IMR-90 (cell line): ENCODE results near the gene ST3GAL3. TPM values are rescaled to one million over a fixed set of nuclear protein-coding genes. Genes with fewer than 3 reads are reported as not detected.

ENCODE experiments used
- ATAC-seq: fragments of 200-7000 bp; cut with Tn5 transposase; 2 replicates; pipeline ENCODE4 v1.9.1; 2020; ENCODE audit warnings: low read depth, mild to moderate bottlenecking, moderate library complexity
- BruUV-seq: library from RNA; stranded (reverse); fragments of 400-500 nt; replicated peaks from 2 replicates; lab custom pipeline; 2021; lab: Mats Ljungman, UMichigan
- CTCF ChIA-PET: fragments of 300-600 bp; formaldehyde crosslinking; extraction: SDS; loops from one replicate; lab custom pipeline; 2021; ENCODE audit warnings: antibody characterized with exemption; lab: Yijun Ruan, JAX
- POLR2A ChIA-PET: fragments of 300-600 bp; sonication (Branson Sonifier 250); formaldehyde crosslinking; loops from one replicate; lab custom pipeline; 2022; ENCODE audit warnings: antibody characterized with exemption; ENCODE audit not compliant: unreplicated experiment; lab: Charles Lee
- DNase-seq: peaks from one replicate; pipeline ENCODE4 v3.0.0; 2013
- H2AFZ ChIP-seq: replicated peaks from 2 replicates; pipeline ENCODE3; 2013; ENCODE audit warnings: low read length, mild to moderate bottlenecking; ENCODE audit not compliant: poor library complexity
- H2AK5ac ChIP-seq: 2 replicates; pipeline ENCODE4 v1.6.1; 2013; ENCODE audit warnings: low read depth, low read length, inconsistent platforms
- H2AK9ac ChIP-seq: replicated peaks from 2 replicates; pipeline ENCODE3; 2013; ENCODE audit warnings: mild to moderate bottlenecking, low read depth, low read length, moderate library complexity; ENCODE audit not compliant: poor library complexity
- H2BK120ac ChIP-seq: 2 replicates; pipeline ENCODE4 v1.6.1; 2013; ENCODE audit warnings: low read depth, low read length, inconsistent platforms
- H2BK15ac ChIP-seq: 3 replicates; pipeline ENCODE4 v1.6.1; 2013; ENCODE audit warnings: low read depth, low read length, inconsistent platforms
- H2BK20ac ChIP-seq: 2 replicates; pipeline ENCODE4 v1.6.1; 2013; ENCODE audit warnings: low read depth, mild to moderate bottlenecking, inconsistent platforms, low read length, moderate library complexity
- H2BK5ac ChIP-seq: 2 replicates; pipeline ENCODE4 v1.6.1; 2013; ENCODE audit warnings: mild to moderate bottlenecking, low read depth, low read length, inconsistent platforms; ENCODE audit not compliant: poor library complexity, severe bottlenecking
- H3K14ac ChIP-seq: replicated peaks from 2 replicates; pipeline ENCODE4 v1.6.1; 2013; ENCODE audit warnings: low read depth, low read length, inconsistent platforms
- H3K18ac ChIP-seq: 2 replicates; pipeline ENCODE4 v1.6.1; 2013; ENCODE audit warnings: low read depth, low read length, control low read depth
- H3K23ac ChIP-seq: 2 replicates; pipeline ENCODE4 v1.6.1; 2013; ENCODE audit warnings: low read depth, low read length, inconsistent platforms
- H3K27ac ChIP-seq: 2 replicates; pipeline ENCODE4 v1.5.1; 2013; ENCODE audit warnings: mild to moderate bottlenecking, control low read depth, low read length; ENCODE audit not compliant: insufficient read depth
- H3K27me3 ChIP-seq: 2 replicates; pipeline ENCODE4 v1.6.1; 2013; ENCODE audit warnings: low read length; ENCODE audit not compliant: control insufficient read depth, insufficient read depth
- H3K36me3 ChIP-seq: 2 replicates; pipeline ENCODE4 v1.6.1; 2013; ENCODE audit warnings: low read length, mixed read lengths; ENCODE audit not compliant: control insufficient read depth, insufficient read depth
- H3K4ac ChIP-seq: 2 replicates; pipeline ENCODE4 v1.6.1; 2013; ENCODE audit warnings: low read depth, low read length, inconsistent platforms
- H3K4me1 ChIP-seq: 2 replicates; pipeline ENCODE4 v1.6.1; 2013; ENCODE audit warnings: low read length, mixed read lengths; ENCODE audit not compliant: control insufficient read depth, insufficient read depth
- H3K4me2 ChIP-seq: 2 replicates; pipeline ENCODE4 v1.6.1; 2013; ENCODE audit warnings: low read depth, mild to moderate bottlenecking, control low read depth, low read length, moderate library complexity
- H3K4me3 ChIP-seq: 2 replicates; pipeline ENCODE4 v1.5.1; 2013; ENCODE audit warnings: low read depth, mild to moderate bottlenecking, control low read depth, low read length, moderate library complexity; ENCODE audit not compliant: insufficient read depth
- H3K56ac ChIP-seq: 2 replicates; pipeline ENCODE4 v1.6.1; 2013; ENCODE audit warnings: low read length, inconsistent platforms; ENCODE audit not compliant: insufficient read depth; ENCODE audit errors: extremely low read depth
- H3K79me1 ChIP-seq, 2 experiments: 2 replicates each; pipeline ENCODE4 v1.6.1; 2013; ENCODE audit warnings: low read length in 2 of 2, inconsistent platforms in 1 of 2, low read depth in 1 of 2
- H3K9ac ChIP-seq: 2 replicates; pipeline ENCODE4 v1.6.1; 2013; ENCODE audit warnings: low read depth, low read length, control low read depth
- H3K9me1 ChIP-seq: 2 replicates; pipeline ENCODE4 v1.6.1; 2013; ENCODE audit warnings: low read length, inconsistent platforms; ENCODE audit not compliant: insufficient read depth
- H3K9me3 ChIP-seq: 2 replicates; pipeline ENCODE4 v1.6.1; 2013; ENCODE audit warnings: low read length; ENCODE audit not compliant: control insufficient read depth, insufficient read depth
- H4K20me1 ChIP-seq: 2 replicates; pipeline ENCODE4 v1.6.1; 2013; ENCODE audit warnings: low read length, inconsistent platforms; ENCODE audit not compliant: insufficient read depth
- H4K5ac ChIP-seq: 2 replicates; pipeline ENCODE4 v1.6.1; 2013; ENCODE audit warnings: mild to moderate bottlenecking, low read depth, low read length, control low read depth
- H4K8ac ChIP-seq, 2 experiments: 2 replicates each; pipeline ENCODE4 v1.6.1; 2013; ENCODE audit warnings: low read depth in 2 of 2, low read length in 2 of 2, control low read depth in 1 of 2, inconsistent platforms in 1 of 2
- H4K91ac ChIP-seq: 2 replicates; pipeline ENCODE4 v1.6.1; 2013; ENCODE audit warnings: low read depth, low read length, inconsistent platforms; ENCODE audit not compliant: insufficient read depth
- CEBPB ChIP-seq: IDR thresholded peaks from 2 replicates; pipeline ENCODE4 v1.6.1; 2012; ENCODE audit warnings: low read depth, low read length, improper control_type of control experiment
- CHD1 ChIP-seq: IDR thresholded peaks from 2 replicates; pipeline ENCODE4 v1.6.1; 2012; ENCODE audit warnings: low read depth, low read length, improper control_type of control experiment
- FOS ChIP-seq: fragments of 150-350 bp; IDR thresholded peaks from 2 replicates; pipeline ENCODE4 v1.6.1; 2016; ENCODE audit warnings: low read depth, low read length
- MAFK ChIP-seq: IDR thresholded peaks from 2 replicates; pipeline ENCODE4 v1.6.1; 2012; ENCODE audit warnings: low read depth, low read length, improper control_type of control experiment
- MAZ ChIP-seq: IDR thresholded peaks from 2 replicates; pipeline ENCODE4 v1.6.1; 2012; ENCODE audit warnings: low read depth, mild to moderate bottlenecking, low read length, improper control_type of control experiment, moderate library complexity, borderline replicate concordance
- MXI1 ChIP-seq: IDR thresholded peaks from 2 replicates; pipeline ENCODE4 v1.6.1; 2012; ENCODE audit warnings: low read depth, mild to moderate bottlenecking, low read length, moderate library complexity, borderline replicate concordance
- NFE2L2 ChIP-seq: fragments of 150-350 bp; IDR thresholded peaks from 2 replicates; pipeline ENCODE4 v1.6.1; 2016; ENCODE audit warnings: low read depth, mild to moderate bottlenecking, low read length
- POLR2A ChIP-seq: IDR thresholded peaks from 2 replicates; pipeline ENCODE4 v1.6.1; 2012; ENCODE audit warnings: mild to moderate bottlenecking, low read depth, low read length
- RAD21 ChIP-seq: IDR thresholded peaks from 2 replicates; pipeline ENCODE4 v1.6.1; 2012; ENCODE audit warnings: low read length, improper control_type of control experiment
- RCOR1 ChIP-seq: IDR thresholded peaks from 2 replicates; pipeline ENCODE4 v1.6.1; 2012; ENCODE audit warnings: mild to moderate bottlenecking, low read length, improper control_type of control experiment; ENCODE audit not compliant: insufficient replicate concordance
- RFX5 ChIP-seq: IDR thresholded peaks from 2 replicates; pipeline ENCODE4 v1.8.0; 2012; ENCODE audit warnings: low read depth, mild to moderate bottlenecking, low read length, moderate library complexity
- WGBS, 2 experiments: methylation state at CpG; one replicate each; pipeline versions ENCODE4 v1.1.5 to v1.1.7; 2013; ENCODE audit warnings: missing lambda C conversion rate in 2 of 2; ENCODE audit not compliant: insufficient read length in 1 of 2; ENCODE audit errors: extremely low coverage in 2 of 2; 5-methylcytosine and 5-hydroxymethylcytosine counted together
- dilution Hi-C: fragments of 300-500 bp; cut with HindIII; formaldehyde crosslinking; loops from one replicate; pipeline ENCODE4 v1.14.3; 2018; ENCODE audit warnings: low sequenced_read_pairs; ENCODE audit not compliant: unreplicated experiment
- in situ Hi-C: fragments of 300-500 bp; cut with MboI; formaldehyde crosslinking; loops from 3 replicates; pipeline ENCODE4 v1.14.3; 2019; ENCODE audit warnings: low sequenced_read_pairs, inconsistent platforms, mixed read lengths
- intact Hi-C: fragments of 100-400 bp; cut with micrococcal nuclease; formaldehyde crosslinking; loops from 2 replicates; pipeline ENCODE4 v1.10.0; 2022
- polyA plus RNA-seq, 3 experiments: library from polyadenylated mRNA; depleted of rRNA; stranded (reverse); fragments of >200 nt; gene quantifications; 2 replicates each; pipeline ENCODE4 v1.2.3, GENCODE V29; 2012; ENCODE audit warnings: low replicate concordance in 1 of 3
- total RNA-seq: library from RNA; depleted of rRNA; stranded (reverse); fragments of >200 nt; gene quantifications from 2 replicates; pipeline ENCODE4 v1.2.3, GENCODE V29; 2012
- TF ChIP-seq, protein P1 (sequence below): conservative IDR thresholded peaks from 2 replicates; pipeline ENCODE4 v1.5.1; 2012; ENCODE audit warnings: mild to moderate bottlenecking, low read depth, low read length, improper control_type of control experiment
- TF ChIP-seq, protein P2 (sequence below): fragments of 150-350 bp; IDR thresholded peaks from 2 replicates; pipeline ENCODE4 v1.6.1; 2017; ENCODE audit warnings: mild to moderate bottlenecking, antibody characterized with exemption, low read length, low read depth

Gene ST3GAL3
- total and polyA plus RNA-seq, 2 of the 4 experiments (the other 2 are of a cell fraction), result 12.0 to 14.8 TPM

DNA sequence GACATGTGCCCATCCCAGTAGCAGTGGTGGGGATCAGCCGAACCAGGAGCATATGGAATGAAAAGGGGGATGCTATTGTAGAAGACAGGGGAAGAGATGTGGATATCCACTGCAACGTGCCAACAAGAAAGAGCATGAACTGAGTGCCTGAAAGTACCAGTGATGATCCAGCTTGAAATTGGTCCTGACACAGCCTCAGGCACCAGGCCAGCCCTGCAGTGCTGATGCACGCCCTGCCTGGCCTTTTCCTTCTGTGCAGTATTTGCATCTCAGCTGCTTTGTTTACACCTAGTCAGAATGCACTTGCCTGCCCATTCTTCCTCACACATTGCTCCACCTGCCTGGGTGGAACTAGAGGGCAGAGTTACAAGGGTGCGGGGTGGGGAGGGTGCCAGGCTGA is 176.0 kb downstream of the ST3GAL3 start:
- H3K4me2 ChIP-seq, result no peak overlapping the region
- no peaks in the 10 kb centered on the region for H3K9me3 ChIP-seq
- H3K18ac ChIP-seq, result no peak overlapping the region
- H4K8ac ChIP-seq, result no peak overlapping the region
- H3K56ac ChIP-seq, result no peak overlapping the region
- no peak overlapping the region for H4K5ac ChIP-seq
- H4K91ac ChIP-seq, result no peak overlapping the region
- H3K36me3 ChIP-seq, result peaks cover 3% of the 10 kb centered on the region
- H3K14ac ChIP-seq, result no peak overlapping the region
- in situ Hi-C loops (no loop called here), dilution Hi-C loops (no loop called here), intact Hi-C loops (no loop called here)
- no peak overlapping the region for H2AFZ ChIP-seq
- peaks cover 15% of the 10 kb centered on the region for H3K9me1 ChIP-seq
- H2BK15ac ChIP-seq, result no peak overlapping the region
- no peak overlapping the region for H2AK5ac ChIP-seq
- DNase-seq (no peak), ATAC-seq (no peak)
- H3K27ac ChIP-seq, result no peak overlapping the region
- no peaks in the 10 kb centered on the region for H3K27me3 ChIP-seq
- H4K20me1 ChIP-seq, result peaks cover 7% of the 10 kb centered on the region; the same call in 1 of the 2 replicates
- no peak for TF ChIP-seq RFX5
- TF ChIP-seq MXI1, result no peak
- TF ChIP-seq RAD21, result no peak
- no peak for TF ChIP-seq FOS
- TF ChIP-seq CHD1, result no peak
- no peak for TF ChIP-seq MAZ
- TF ChIP-seq, protein P1, sequence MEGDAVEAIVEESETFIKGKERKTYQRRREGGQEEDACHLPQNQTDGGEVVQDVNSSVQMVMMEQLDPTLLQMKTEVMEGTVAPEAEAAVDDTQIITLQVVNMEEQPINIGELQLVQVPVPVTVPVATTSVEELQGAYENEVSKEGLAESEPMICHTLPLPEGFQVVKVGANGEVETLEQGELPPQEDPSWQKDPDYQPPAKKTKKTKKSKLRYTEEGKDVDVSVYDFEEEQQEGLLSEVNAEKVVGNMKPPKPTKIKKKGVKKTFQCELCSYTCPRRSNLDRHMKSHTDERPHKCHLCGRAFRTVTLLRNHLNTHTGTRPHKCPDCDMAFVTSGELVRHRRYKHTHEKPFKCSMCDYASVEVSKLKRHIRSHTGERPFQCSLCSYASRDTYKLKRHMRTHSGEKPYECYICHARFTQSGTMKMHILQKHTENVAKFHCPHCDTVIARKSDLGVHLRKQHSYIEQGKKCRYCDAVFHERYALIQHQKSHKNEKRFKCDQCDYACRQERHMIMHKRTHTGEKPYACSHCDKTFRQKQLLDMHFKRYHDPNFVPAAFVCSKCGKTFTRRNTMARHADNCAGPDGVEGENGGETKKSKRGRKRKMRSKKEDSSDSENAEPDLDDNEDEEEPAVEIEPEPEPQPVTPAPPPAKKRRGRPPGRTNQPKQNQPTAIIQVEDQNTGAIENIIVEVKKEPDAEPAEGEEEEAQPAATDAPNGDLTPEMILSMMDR, result no peak
- no peak for TF ChIP-seq RCOR1
- TF ChIP-seq POLR2A, result no peak
- no peak for TF ChIP-seq NFE2L2
- TF ChIP-seq MAFK, result no peak
- TF ChIP-seq, protein P2, sequence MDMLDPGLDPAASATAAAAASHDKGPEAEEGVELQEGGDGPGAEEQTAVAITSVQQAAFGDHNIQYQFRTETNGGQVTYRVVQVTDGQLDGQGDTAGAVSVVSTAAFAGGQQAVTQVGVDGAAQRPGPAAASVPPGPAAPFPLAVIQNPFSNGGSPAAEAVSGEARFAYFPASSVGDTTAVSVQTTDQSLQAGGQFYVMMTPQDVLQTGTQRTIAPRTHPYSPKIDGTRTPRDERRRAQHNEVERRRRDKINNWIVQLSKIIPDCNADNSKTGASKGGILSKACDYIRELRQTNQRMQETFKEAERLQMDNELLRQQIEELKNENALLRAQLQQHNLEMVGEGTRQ, result no peak
- TF ChIP-seq CEBPB, result no peak
- BruUV-seq, result no TSS peak
- H3K9ac ChIP-seq, result no peak overlapping the region
- 100% methylated on average over 2 of the region's 4 CpGs; no CpG with 5 or more reads in 1 of the 2 experiments for WGBS, 2 experiments
- H2BK120ac ChIP-seq, result no peak overlapping the region
- H3K4me1 ChIP-seq, result peaks cover 8% of the 10 kb centered on the region
- H3K4me3 ChIP-seq, result no peak overlapping the region
- H3K23ac ChIP-seq, result no peak overlapping the region
- no peak overlapping the region for H2BK5ac ChIP-seq
- no peak overlapping the region for H3K4ac ChIP-seq
- H3K79me1 ChIP-seq, result peaks cover 0 to 10% of the 10 kb centered on the region in 2 experiments; a peak in 2 of 4 replicates
- ChIA-PET POLR2A (no interaction called here), CTCF (no interaction called here)
- peak overlapping the region; percentile 48 for H2AK9ac ChIP-seq
- H2BK20ac ChIP-seq, result no peak overlapping the region
